Activated CD8-positive, alpha-beta T cell treated with anti-CD3 and anti-CD28 coated beads for 36 hours (primary cell): ENCODE measurements around the gene IL21. TPM values are rescaled to one million over a fixed set of nuclear protein-coding genes. Genes with fewer than 3 reads are reported as not detected.
A peak's percentile ranks its signal among the peaks of the same experiment; 100 is the strongest.

Source experiments
- ATAC-seq: fragments of 200-7000 bp; cut with Tn5 transposase; one replicate; pipeline ENCODE4 v1.10.0; 2021; ENCODE audit warnings: mild to moderate bottlenecking, moderate library complexity
- CTCF ChIA-PET: fragments of 350-600 bp; sonication (Branson Sonifier 250); formaldehyde crosslinking; loops from one replicate; lab custom pipeline; 2021; ENCODE audit warnings: antibody characterized with exemption; lab: Charles Lee
- POLR2A ChIA-PET: fragments of 350-600 bp; sonication (Branson Sonifier 250); formaldehyde crosslinking; loops from one replicate; lab custom pipeline; 2021; ENCODE audit warnings: antibody characterized with exemption; lab: Charles Lee
- DNase-seq: peaks from one replicate; pipeline ENCODE4 v3.0.0-alpha.2; 2020
- H3K27ac Mint-ChIP-seq: one replicate; pipeline ENCODE4 v1.8.0; 2021; ENCODE audit warnings: mild to moderate bottlenecking, mixed read lengths
- H3K27me3 Mint-ChIP-seq: one replicate; pipeline ENCODE4 v1.8.0; 2021; ENCODE audit warnings: mixed read lengths
- H3K36me3 Mint-ChIP-seq: one replicate; pipeline ENCODE4 v1.8.0; 2021; ENCODE audit warnings: low read depth, mixed read lengths
- H3K4me1 Mint-ChIP-seq: one replicate; pipeline ENCODE4 v1.8.0; 2021; ENCODE audit warnings: low read depth, mixed read lengths
- H3K4me3 Mint-ChIP-seq: one replicate; pipeline ENCODE4 v1.8.0; 2021; ENCODE audit warnings: mild to moderate bottlenecking, moderate library complexity, mixed read lengths
- H3K9me3 Mint-ChIP-seq: one replicate; pipeline ENCODE4 v1.8.0; 2021; ENCODE audit warnings: mixed read lengths
- intact Hi-C: fragments of 100-400 bp; cut with micrococcal nuclease; formaldehyde crosslinking; loops from one replicate; pipeline ENCODE4 v1.10.0; 2022
- total RNA-seq, 2 experiments: library from RNA; stranded (reverse); gene quantifications; one replicate each; pipeline ENCODE4 v1.2.3, GENCODE V29; 2021
- TF ChIP-seq, protein P1 (sequence below): fragments of 200-600 bp; IDR thresholded peaks from one replicate; pipeline ENCODE4 v1.8.0; 2022; ENCODE audit warnings: antibody characterized with exemption, mild to moderate bottlenecking

The IL21 gene
- total RNA-seq, 2 experiments from 2014 or later: 0.09 to 0.52 TPM

DNA sequence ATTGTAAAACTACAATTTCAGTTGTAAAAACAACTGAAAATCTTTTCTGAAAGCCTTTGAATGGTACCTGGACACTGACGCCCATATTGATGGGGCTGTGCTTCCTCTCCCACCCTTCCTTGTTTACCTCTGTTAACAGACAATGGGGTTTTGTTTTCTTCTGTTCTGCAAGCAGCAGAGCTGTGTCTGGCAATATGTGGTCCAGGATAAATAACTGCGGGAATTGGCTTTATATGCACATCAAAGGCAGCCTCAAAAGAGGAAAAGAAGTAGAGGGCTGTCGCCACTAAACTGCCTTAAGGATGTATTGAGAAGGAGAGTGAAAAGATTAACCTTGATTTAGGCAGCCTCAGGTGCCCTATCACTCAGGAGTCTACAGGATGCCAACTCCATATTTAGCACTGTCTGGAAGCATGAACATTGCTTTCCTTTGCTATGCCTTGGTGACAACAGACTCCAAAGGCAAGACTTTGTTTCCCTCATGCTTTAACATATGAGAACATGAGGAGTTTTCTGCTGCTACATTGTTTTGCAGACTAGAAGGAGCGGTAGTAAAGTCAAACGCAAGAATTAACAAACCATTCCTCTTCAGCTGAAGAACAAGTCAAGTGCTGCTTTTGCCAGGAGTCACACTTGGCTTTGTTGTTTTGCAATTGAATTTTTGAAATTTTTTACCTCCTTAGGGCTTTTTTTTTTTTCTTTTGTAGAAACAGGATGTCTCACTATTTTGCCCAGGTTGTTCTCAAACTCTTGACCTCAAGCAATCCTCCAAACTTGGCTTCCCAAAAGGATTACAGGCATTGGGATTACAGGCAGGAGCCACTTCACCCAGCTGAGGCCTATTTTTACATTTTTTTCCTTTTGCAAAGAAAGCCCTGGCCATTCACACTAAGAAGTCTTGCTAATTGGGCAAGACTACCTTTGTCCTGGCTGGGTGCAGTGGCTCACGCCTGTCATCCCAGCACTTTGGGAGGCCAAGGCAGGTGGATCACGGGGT, 3.0 kb downstream of the IL21 start:
- DNase-seq (no peak), ATAC-seq (no peak)
- POLR2A ChIA-PET: interaction anchor here (0.7 kb wide), 1 partner anchor 9 kb away, joined by 3 read pairs; no protein-coding TSS in a partner anchor
- Mint-ChIP-seq H3K27ac (peak overlapping the region; percentile 10), H3K9me3 (no peaks in the 10 kb centered on the region), H3K4me3 (no peak overlapping the region), H3K27me3 (peaks cover 2% of the 10 kb centered on the region), H3K36me3 (no peaks in the 10 kb centered on the region), H3K4me1 (peaks cover 20% of the 10 kb centered on the region)
- intact Hi-C loops: no loop called here
- CTCF ChIA-PET: interaction anchor here (1.1 kb wide), 1 partner anchor 114 kb away, joined by 3 read pairs; no protein-coding TSS in a partner anchor
- TF ChIP-seq, protein P1, sequence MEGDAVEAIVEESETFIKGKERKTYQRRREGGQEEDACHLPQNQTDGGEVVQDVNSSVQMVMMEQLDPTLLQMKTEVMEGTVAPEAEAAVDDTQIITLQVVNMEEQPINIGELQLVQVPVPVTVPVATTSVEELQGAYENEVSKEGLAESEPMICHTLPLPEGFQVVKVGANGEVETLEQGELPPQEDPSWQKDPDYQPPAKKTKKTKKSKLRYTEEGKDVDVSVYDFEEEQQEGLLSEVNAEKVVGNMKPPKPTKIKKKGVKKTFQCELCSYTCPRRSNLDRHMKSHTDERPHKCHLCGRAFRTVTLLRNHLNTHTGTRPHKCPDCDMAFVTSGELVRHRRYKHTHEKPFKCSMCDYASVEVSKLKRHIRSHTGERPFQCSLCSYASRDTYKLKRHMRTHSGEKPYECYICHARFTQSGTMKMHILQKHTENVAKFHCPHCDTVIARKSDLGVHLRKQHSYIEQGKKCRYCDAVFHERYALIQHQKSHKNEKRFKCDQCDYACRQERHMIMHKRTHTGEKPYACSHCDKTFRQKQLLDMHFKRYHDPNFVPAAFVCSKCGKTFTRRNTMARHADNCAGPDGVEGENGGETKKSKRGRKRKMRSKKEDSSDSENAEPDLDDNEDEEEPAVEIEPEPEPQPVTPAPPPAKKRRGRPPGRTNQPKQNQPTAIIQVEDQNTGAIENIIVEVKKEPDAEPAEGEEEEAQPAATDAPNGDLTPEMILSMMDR: no peak

DNA sequence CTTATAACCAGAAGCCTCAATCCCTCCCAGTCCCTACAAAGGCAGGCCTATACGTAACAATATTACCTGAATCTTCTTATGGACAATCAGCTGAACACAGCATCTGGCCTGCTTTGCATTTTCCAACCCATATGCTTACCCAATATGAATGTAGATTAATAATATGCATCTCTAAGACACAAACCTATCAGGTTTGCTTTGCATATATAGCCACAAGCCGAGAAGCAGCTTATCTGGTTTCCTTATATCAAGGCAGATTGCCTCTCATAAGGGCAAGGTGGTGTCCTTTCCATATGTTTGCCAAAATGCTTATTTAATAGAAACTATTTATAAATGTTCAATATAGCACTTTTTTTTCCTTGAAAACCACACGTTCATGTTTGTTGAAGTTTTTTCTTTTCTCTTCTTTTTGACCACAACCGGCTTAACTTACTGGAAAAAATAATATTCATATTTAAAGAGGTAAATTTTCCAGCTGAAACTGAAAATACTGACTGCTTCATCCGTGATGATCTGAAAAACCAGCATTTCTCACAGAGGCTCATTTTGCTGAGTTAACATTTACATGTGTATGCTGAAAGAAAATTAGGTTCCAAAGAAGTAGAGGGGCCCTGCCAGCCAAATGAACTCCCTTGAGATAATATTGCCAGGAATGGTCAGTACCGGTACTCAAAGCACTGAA, 3.8 kb downstream of the IL21 start:
- TF ChIP-seq, protein P1: no peak
- intact Hi-C loops: no loop called here
- Mint-ChIP-seq H3K4me1 (peaks cover 20% of the 10 kb centered on the region), H3K27me3 (no peaks in the 10 kb centered on the region), H3K36me3 (no peaks in the 10 kb centered on the region), H3K27ac (no peak overlapping the region), H3K4me3 (no peak overlapping the region), H3K9me3 (no peaks in the 10 kb centered on the region)
- DNase-seq (no peak), ATAC-seq (no peak)
- POLR2A ChIA-PET: interaction anchor here (0.7 kb wide), 1 partner anchor 8 kb away, joined by 3 read pairs; no protein-coding TSS in a partner anchor
- CTCF ChIA-PET: interaction anchor here (0.9 to 1.9 kb wide), 5 partner anchors 14 to 114 kb away, joined by 3 to 7 read pairs (median 3); no protein-coding TSS in a partner anchor

DNA sequence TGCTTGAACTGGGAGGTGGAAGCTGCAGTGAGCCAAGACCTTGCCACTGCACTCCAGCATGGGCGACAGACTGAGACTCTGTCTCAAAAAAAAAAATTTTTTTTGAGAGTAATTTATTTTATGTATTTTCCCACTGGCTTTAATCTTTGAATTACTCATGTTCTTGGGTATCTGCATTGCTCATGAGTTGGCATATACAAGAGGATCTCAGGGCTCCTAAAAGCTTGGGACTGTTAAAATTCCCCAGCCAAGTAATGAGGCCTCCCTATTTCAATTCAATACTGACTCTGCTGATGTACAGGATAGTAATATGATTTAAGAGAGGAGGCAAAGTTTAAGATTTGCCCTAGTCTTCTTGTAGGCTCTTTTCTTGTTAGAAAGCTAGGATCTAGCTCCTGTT, 6.2 kb downstream of the IL21 start:
- Mint-ChIP-seq H3K27ac (no peak overlapping the region), H3K36me3 (no peaks in the 10 kb centered on the region), H3K9me3 (no peaks in the 10 kb centered on the region), H3K4me1 (peaks cover 15% of the 10 kb centered on the region), H3K27me3 (no peaks in the 10 kb centered on the region), H3K4me3 (no peak overlapping the region)
- POLR2A ChIA-PET: no interaction called here
- CTCF ChIA-PET: interaction anchor here (0.9 to 1.3 kb wide), 2 partner anchors 36 to 39 kb away, joined by 3 read pairs; no protein-coding TSS in a partner anchor
- no peak for ATAC-seq
- TF ChIP-seq, protein P1: no peak
- no peak for DNase-seq
- intact Hi-C loops: no loop called here

DNA sequence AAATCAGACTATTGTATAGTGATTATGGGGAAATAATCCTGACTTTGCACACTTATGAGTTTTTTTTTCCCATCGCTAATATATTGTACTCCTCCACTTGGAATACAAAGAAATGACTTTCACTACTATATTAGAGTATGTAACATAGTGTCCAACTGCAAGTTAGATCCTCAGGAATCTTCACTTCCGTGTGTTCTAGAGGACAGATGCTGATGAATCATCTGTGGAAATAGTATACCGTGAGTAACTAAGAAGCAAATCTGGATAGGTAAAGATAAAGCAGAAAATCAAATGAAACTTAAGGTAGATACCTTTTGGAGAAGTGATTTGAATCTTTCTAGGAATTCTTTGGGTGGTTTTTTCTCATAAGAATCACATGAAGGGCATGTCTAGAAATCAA, 8.3 kb downstream of the IL21 start:
- ChIA-PET CTCF (interaction anchor here (1.5 kb wide), 1 partner anchor 10 kb away, joined by 7 read pairs; no protein-coding TSS in a partner anchor), POLR2A (interaction anchor here (0.7 kb wide), 1 partner anchor 8 kb away, joined by 4 read pairs; the partner anchor contains the start of gene IL21)
- Mint-ChIP-seq H3K9me3 (no peaks in the 10 kb centered on the region), H3K4me1 (peaks cover 9% of the 10 kb centered on the region), H3K4me3 (no peak overlapping the region), H3K27ac (no peak overlapping the region), H3K36me3 (no peaks in the 10 kb centered on the region), H3K27me3 (no peaks in the 10 kb centered on the region)
- DNase-seq: no peak
- TF ChIP-seq, protein P1: no peak
- no peak for ATAC-seq
- intact Hi-C loops: no loop called here
